Cardiac muscle cell (in vitro differentiated cells and primary cell): ENCODE data around the gene NFE2L1. TPM values are rescaled to one million over a fixed set of nuclear protein-coding genes. Genes with fewer than 3 reads are reported as not detected.
"Not testable (repeated sequence)": the region's sequence is repeated elsewhere in the genome, so short reads cannot be mapped to it uniquely, and the experiment has no call there.

Experiments
- DNase-seq, 2 donors: peaks; one replicate each; pipeline versions ENCODE4 v3.0.0 to v3.0.0-alpha.2; 2010 to 2017; ENCODE audit warnings: low read depth in 1 of 2, low spot score in 1 of 2
- H3K27ac ChIP-seq: fragments of 200-600 bp; sonication (generic); 2 replicates; pipeline ENCODE4 v1.5.1; 2016
- H3K27me3 ChIP-seq: fragments of 200-600 bp; sonication (generic); 2 replicates; pipeline ENCODE4 v1.6.0; 2016; ENCODE audit warnings: control low read depth
- H3K36me3 ChIP-seq: fragments of 200-600 bp; sonication (generic); 2 replicates; pipeline ENCODE4 v1.5.1; 2016; ENCODE audit warnings: control low read depth
- H3K4me1 ChIP-seq: fragments of 200-600 bp; sonication (generic); 2 replicates; pipeline ENCODE4 v1.8.1; 2017; ENCODE audit warnings: low read depth, mild to moderate bottlenecking, mixed run types
- H3K4me3 ChIP-seq: fragments of 200-600 bp; sonication (generic); 2 replicates; pipeline ENCODE4 v1.5.1; 2016; ENCODE audit warnings: mild to moderate bottlenecking
- H3K9me3 ChIP-seq: fragments of 200-600 bp; sonication (generic); 2 replicates; pipeline ENCODE4 v1.5.1; 2017; ENCODE audit warnings: low read depth, mild to moderate bottlenecking, control low read depth
- CTCF ChIP-seq: IDR thresholded peaks from 2 replicates; pipeline ENCODE4 v1.5.1; 2012; ENCODE audit warnings: low read depth, mild to moderate bottlenecking, low read length
- polyA plus RNA-seq: library from polyadenylated mRNA; unstranded; fragments of >200 nt; fragmentation: Nextera tagmentation; extraction: Ambion mirVana; gene quantifications from 2 replicates; pipeline ENCODE4 v1.2.1, GENCODE V29; 2016
- total RNA-seq: library from RNA; depleted of rRNA; stranded (reverse); fragments of >200 nt; gene quantifications from 2 replicates; pipeline ENCODE4 v1.2.3, GENCODE V29; 2016

NFE2L1 gene
- total RNA-seq (96.4 and 122 TPM in 2 replicates), polyA plus RNA-seq (56.0 and 56.7 TPM in 2 replicates)

- no peak for TF ChIP-seq CTCF
- peak within 1 kb of the TSS; percentile 95 for H3K27ac ChIP-seq
- H3K36me3 ChIP-seq, result peaks cover 5% of the 10 kb centered on the region
- no peaks in the 10 kb centered on the region for H3K9me3 ChIP-seq
- no peaks in the 10 kb centered on the region for H3K27me3 ChIP-seq
- DNase-seq, result peak; percentile 100
- peak within 1 kb of the TSS; percentile 79 for H3K4me3 ChIP-seq
- peaks cover 42% of the 10 kb centered on the region for H3K4me1 ChIP-seq
These were observed at the start of gene NFE2L1 for GRCh38 chr17:48047741-48048383. Gene NFE2L1 (plus strand): TSS chr17:48048359. CDS start chr17:48051119, 2,760 bp downstream.

GRCh38 chr17:47999582-47999981 is 48.6 kb upstream of the NFE2L1 start:
- H3K9me3 ChIP-seq, result no peaks in the 10 kb centered on the region
- peak overlapping the region; percentile 30 for H3K27ac ChIP-seq
- H3K36me3 ChIP-seq, result no peaks in the 10 kb centered on the region
- no peak for TF ChIP-seq CTCF
- no peak for DNase-seq
- H3K4me3 ChIP-seq, result no peak overlapping the region
- peaks cover 34% of the 10 kb centered on the region for H3K4me1 ChIP-seq
- H3K27me3 ChIP-seq, result no peaks in the 10 kb centered on the region

GRCh38 chr17:48001197-48001596 is 47.0 kb upstream of the NFE2L1 start:
- Histone ChIP-seq H3K36me3 (no peaks in the 10 kb centered on the region), H3K9me3 (no peaks in the 10 kb centered on the region), H3K27me3 (no peaks in the 10 kb centered on the region), H3K27ac (no peak overlapping the region), H3K4me1 (peaks cover 36% of the 10 kb centered on the region), H3K4me3 (no peak overlapping the region)
- no peak for TF ChIP-seq CTCF
- peak in 1 of 2 donors; percentile 58 for DNase-seq

- H3K4me3 ChIP-seq, DNase-seq, H3K36me3 ChIP-seq, H3K27me3 ChIP-seq, H3K9me3 ChIP-seq, H3K27ac ChIP-seq: not testable (repeated sequence)
- peaks cover 32% of the 10 kb centered on the region for H3K4me1 ChIP-seq
These were observed 46.5 kb upstream of the NFE2L1 start for GRCh38 chr17:48001657-48002056.

GRCh38 chr17:48002266-48002915 is 45.8 kb upstream of the NFE2L1 start:
- TF ChIP-seq CTCF, result no peak
- Histone ChIP-seq H3K4me1 (peaks cover 32% of the 10 kb centered on the region), H3K27me3 (no peaks in the 10 kb centered on the region), H3K4me3 (no peak overlapping the region), H3K36me3 (no peaks in the 10 kb centered on the region), H3K9me3 (no peaks in the 10 kb centered on the region), H3K27ac (peak overlapping the region; percentile 1)
- peak in 1 of 2 donors; percentile 84 for DNase-seq

GRCh38 chr17:48002916-48003416 is 45.2 kb upstream of the NFE2L1 start:
- Histone ChIP-seq H3K4me1 (peaks cover 32% of the 10 kb centered on the region), H3K36me3 (no peaks in the 10 kb centered on the region), H3K4me3 (no peak overlapping the region), H3K27me3 (no peaks in the 10 kb centered on the region), H3K27ac (peak overlapping the region; percentile 88), H3K9me3 (no peaks in the 10 kb centered on the region)
- no peak for DNase-seq
- no peak for TF ChIP-seq CTCF
